Measurements from ENCODE around the gene PLEKHG4. TPM values are rescaled to one million over a fixed set of nuclear protein-coding genes. Genes with fewer than 3 reads are reported as not detected.

Gene PLEKHG4
- total and polyA plus RNA-seq, 9 of the 15 experiments (the other 6 are each of a cell fraction or from before 2014, with no cell fraction given): 3.7 to 36.8 (median 17.9) TPM

- TF ChIP-seq ZNF592 (IDR thresholded peaks at IDR 0.05) (peak; percentile 48; the same call in 1 of the 2 replicates), E2F6 (IDR thresholded peaks at IDR 0.05; ENCODE audit: borderline replicate concordance in 1 of 2, extremely low read depth in 1 of 2, insufficient read depth in 1 of 2, insufficient read length in 1 of 2, low read depth in 1 of 2, low read length in 1 of 2, poor library complexity in 1 of 2, severe bottlenecking in 1 of 2) (peak in 1 of 2 experiments; percentile 61), SMARCA4 (IDR thresholded peaks at IDR 0.05) (peak; percentile 99), SIX5 (IDR thresholded peaks at IDR 0.05; ENCODE audit: borderline replicate concordance in 1 of 2, insufficient read depth in 1 of 2, low read depth in 1 of 2, low read length in 2 of 2) (no peak), ZBTB9 (CRISPR knock-in tag; IDR thresholded peaks at IDR 0.05) (no peak), ATF6 (CRISPR knock-in tag; IDR thresholded peaks at IDR 0.05) (peak; percentile 39; the same call in 1 of the 2 replicates)
Measured at GRCh38 chr16:67268136-67268579, 11.2 kb upstream of the PLEKHG4 start (continued).
